ENCODE measurements around the gene ATG2B.
"Not testable (repeated sequence)": the region's sequence is repeated elsewhere in the genome, so short reads cannot be mapped to it uniquely, and the experiment has no call there.

DNA sequence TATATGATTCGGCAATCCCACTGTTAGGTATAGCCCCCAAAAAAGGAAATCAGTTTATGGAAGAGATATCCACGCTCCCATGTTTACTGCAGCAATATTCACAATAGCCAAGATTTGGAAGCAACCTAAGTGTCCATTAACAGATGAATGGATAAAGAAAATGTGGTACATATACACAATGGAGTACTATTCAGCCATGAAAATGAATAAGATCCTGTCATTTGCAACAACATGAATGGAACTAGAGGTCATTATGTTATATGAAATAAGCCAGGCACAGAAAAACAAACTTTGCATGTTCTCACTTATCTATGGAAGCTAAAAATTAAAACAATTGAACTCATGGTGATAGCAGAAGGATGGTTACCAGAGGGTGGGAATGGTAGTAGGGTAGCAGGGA, 15.2 kb downstream of the ATG2B start:
- TF ChIP-seq, protein P1, sequence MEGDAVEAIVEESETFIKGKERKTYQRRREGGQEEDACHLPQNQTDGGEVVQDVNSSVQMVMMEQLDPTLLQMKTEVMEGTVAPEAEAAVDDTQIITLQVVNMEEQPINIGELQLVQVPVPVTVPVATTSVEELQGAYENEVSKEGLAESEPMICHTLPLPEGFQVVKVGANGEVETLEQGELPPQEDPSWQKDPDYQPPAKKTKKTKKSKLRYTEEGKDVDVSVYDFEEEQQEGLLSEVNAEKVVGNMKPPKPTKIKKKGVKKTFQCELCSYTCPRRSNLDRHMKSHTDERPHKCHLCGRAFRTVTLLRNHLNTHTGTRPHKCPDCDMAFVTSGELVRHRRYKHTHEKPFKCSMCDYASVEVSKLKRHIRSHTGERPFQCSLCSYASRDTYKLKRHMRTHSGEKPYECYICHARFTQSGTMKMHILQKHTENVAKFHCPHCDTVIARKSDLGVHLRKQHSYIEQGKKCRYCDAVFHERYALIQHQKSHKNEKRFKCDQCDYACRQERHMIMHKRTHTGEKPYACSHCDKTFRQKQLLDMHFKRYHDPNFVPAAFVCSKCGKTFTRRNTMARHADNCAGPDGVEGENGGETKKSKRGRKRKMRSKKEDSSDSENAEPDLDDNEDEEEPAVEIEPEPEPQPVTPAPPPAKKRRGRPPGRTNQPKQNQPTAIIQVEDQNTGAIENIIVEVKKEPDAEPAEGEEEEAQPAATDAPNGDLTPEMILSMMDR (conservative IDR thresholded peaks at IDR 0.05; ENCODE audit: low read length): not testable (repeated sequence)
- TF ChIP-seq EZH2phosphoT487 (IDR thresholded peaks at IDR 0.05; ENCODE audit: borderline replicate concordance, low read depth, low read length): not testable (repeated sequence)

Measured in OCI-LY7 (cell line).